Measurements from ENCODE around the gene AP1S3. TPM values are rescaled to one million over a fixed set of nuclear protein-coding genes. Genes with fewer than 3 reads are reported as not detected.
"Not testable (repeated sequence)": the region's sequence is repeated elsewhere in the genome, so short reads cannot be mapped to it uniquely, and the experiment has no call there.

The AP1S3 gene
- total RNA-seq, 2 experiments from 2014 or later: 12.9 to 13.5 TPM

- CTCF ChIA-PET: no interaction called here
- no peak for DNase-seq
- H3K27ac Mint-ChIP-seq: no peak overlapping the region
- peaks cover 6% of the 10 kb centered on the region for H3K36me3 Mint-ChIP-seq
- no peaks in the 10 kb centered on the region for H3K27me3 Mint-ChIP-seq
- H3K4me1 Mint-ChIP-seq: peaks cover 5% of the 10 kb centered on the region
- no peak overlapping the region for H3K4me3 Mint-ChIP-seq
- ATAC-seq: no peak
- H3K9me3 Mint-ChIP-seq (ENCODE audit: low read depth): no peaks in the 10 kb centered on the region
Observed at GRCh38 chr2:223784221-223784772, 53.1 kb downstream of the AP1S3 start.

GRCh38 chr2:223782629-223783028 lies 54.8 kb downstream of the AP1S3 start:
- no peak for DNase-seq
- H3K36me3 Mint-ChIP-seq: peaks cover 5% of the 10 kb centered on the region
- H3K27me3 Mint-ChIP-seq: no peaks in the 10 kb centered on the region
- CTCF ChIA-PET: no interaction called here
- ATAC-seq: no peak
- H3K9me3 Mint-ChIP-seq (ENCODE audit: low read depth): no peaks in the 10 kb centered on the region
- peaks cover 5% of the 10 kb centered on the region for H3K4me1 Mint-ChIP-seq
- H3K27ac Mint-ChIP-seq: no peak overlapping the region
- no peak overlapping the region for H3K4me3 Mint-ChIP-seq

- Mint-ChIP-seq H3K4me3 (no peak overlapping the region), H3K36me3 (peaks cover 3% of the 10 kb centered on the region), H3K27ac (no peak overlapping the region), H3K4me1 (peaks cover 2% of the 10 kb centered on the region), H3K27me3 (no peaks in the 10 kb centered on the region), H3K9me3 (ENCODE audit: low read depth) (no peaks in the 10 kb centered on the region)
- CTCF ChIA-PET: interaction anchor here (0.7 to 1.0 kb wide), 2 partner anchors 57 to 189 kb away, joined by 3 to 5 read pairs; no protein-coding TSS in a partner anchor
- ATAC-seq: no peak
- no peak for DNase-seq
Observed at GRCh38 chr2:223781560-223781959, 55.8 kb downstream of the AP1S3 start.

- CTCF ChIA-PET: interaction anchor here (0.8 to 1.5 kb wide), 4 partner anchors 20 to 182 kb away, joined by 3 read pairs; no protein-coding TSS in a partner anchor
- Mint-ChIP-seq H3K9me3 (ENCODE audit: low read depth) (no peaks in the 10 kb centered on the region), H3K27me3 (no peaks in the 10 kb centered on the region), H3K36me3 (peaks cover 7% of the 10 kb centered on the region), H3K4me1 (peaks cover 2% of the 10 kb centered on the region), H3K4me3 (no peak overlapping the region), H3K27ac (no peak overlapping the region)
- DNase-seq (peak; percentile 74), ATAC-seq (peak; percentile 86)
Observed at GRCh38 chr2:223779877-223780276, 57.5 kb downstream of the AP1S3 start.

- CTCF ChIA-PET: interaction anchor here (1.3 kb wide), 1 partner anchor 13 kb away, joined by 3 read pairs; no protein-coding TSS in a partner anchor
- Mint-ChIP-seq H3K4me3 (no peak overlapping the region), H3K4me1 (peaks cover 3% of the 10 kb centered on the region), H3K36me3 (peaks cover 14% of the 10 kb centered on the region), H3K27ac (no peak overlapping the region), H3K27me3 (no peaks in the 10 kb centered on the region), H3K9me3 (ENCODE audit: low read depth) (no peaks in the 10 kb centered on the region)
- ATAC-seq (no peak), DNase-seq (no peak)
Observed at GRCh38 chr2:223774193-223774592, 63.2 kb downstream of the AP1S3 start.

GRCh38 chr2:223772363-223772762 lies 65.0 kb downstream of the AP1S3 start:
- H3K4me3 Mint-ChIP-seq: no peak overlapping the region

GRCh38 chr2:223771475-223771874 lies 65.9 kb downstream of the AP1S3 start:
- DNase-seq (no peak), ATAC-seq (no peak)
- Mint-ChIP-seq H3K9me3 (ENCODE audit: low read depth) (peaks cover 5% of the 10 kb centered on the region), H3K27ac (no peak overlapping the region), H3K27me3 (no peaks in the 10 kb centered on the region), H3K4me1 (peaks cover 18% of the 10 kb centered on the region), H3K4me3 (no peak overlapping the region), H3K36me3 (peaks cover 25% of the 10 kb centered on the region)
- CTCF ChIA-PET: no interaction called here

More at GRCh38 chr2:223772363-223772762, 65.0 kb downstream of the AP1S3 start:
- no peak for DNase-seq
- no peaks in the 10 kb centered on the region for H3K27me3 Mint-ChIP-seq
- peaks cover 22% of the 10 kb centered on the region for H3K36me3 Mint-ChIP-seq
- no peak overlapping the region for H3K27ac Mint-ChIP-seq
- ATAC-seq: no peak
- peaks cover 2% of the 10 kb centered on the region for H3K9me3 Mint-ChIP-seq (ENCODE audit: low read depth)
- CTCF ChIA-PET: interaction anchor here (1.0 kb wide), 1 partner anchor 45 kb away, joined by 4 read pairs; no protein-coding TSS in a partner anchor
- H3K4me1 Mint-ChIP-seq: peaks cover 18% of the 10 kb centered on the region

- ATAC-seq: no peak
- H3K36me3 Mint-ChIP-seq: peaks cover 16% of the 10 kb centered on the region
- H3K27me3 Mint-ChIP-seq: no peaks in the 10 kb centered on the region
- peaks cover 5% of the 10 kb centered on the region for H3K9me3 Mint-ChIP-seq (ENCODE audit: low read depth)
- CTCF ChIA-PET: no interaction called here
- peaks cover 18% of the 10 kb centered on the region for H3K4me1 Mint-ChIP-seq
- H3K27ac Mint-ChIP-seq: peak overlapping the region; percentile 41
- no peak for DNase-seq
- H3K4me3 Mint-ChIP-seq: no peak overlapping the region
Observed at GRCh38 chr2:223768179-223768578, 69.2 kb downstream of the AP1S3 start.

- H3K27ac Mint-ChIP-seq: peak overlapping the region; percentile 8
- ATAC-seq: no peak
- no peak overlapping the region for H3K4me3 Mint-ChIP-seq
- peaks cover 16% of the 10 kb centered on the region for H3K36me3 Mint-ChIP-seq
- no peak for DNase-seq
- CTCF ChIA-PET: no interaction called here
- peaks cover 5% of the 10 kb centered on the region for H3K9me3 Mint-ChIP-seq (ENCODE audit: low read depth)
- no peaks in the 10 kb centered on the region for H3K27me3 Mint-ChIP-seq
- peaks cover 25% of the 10 kb centered on the region for H3K4me1 Mint-ChIP-seq
Observed at GRCh38 chr2:223767341-223767740, 70.0 kb downstream of the AP1S3 start.

GRCh38 chr2:223765221-223765785 lies 72.1 kb downstream of the AP1S3 start:
- H3K27me3 Mint-ChIP-seq: no peaks in the 10 kb centered on the region
- H3K36me3 Mint-ChIP-seq: peaks cover 14% of the 10 kb centered on the region
- no peak overlapping the region for H3K27ac Mint-ChIP-seq
- CTCF ChIA-PET: interaction anchor here (0.9 kb wide), 1 partner anchor 11 kb away, joined by 4 read pairs; no protein-coding TSS in a partner anchor
- peaks cover 43% of the 10 kb centered on the region for H3K4me1 Mint-ChIP-seq
- ATAC-seq (no peak), DNase-seq (no peak)
- H3K9me3 Mint-ChIP-seq (ENCODE audit: low read depth): peaks cover 5% of the 10 kb centered on the region
- no peak overlapping the region for H3K4me3 Mint-ChIP-seq

- ATAC-seq: no peak
- H3K27me3 Mint-ChIP-seq: no peaks in the 10 kb centered on the region
- no peak for DNase-seq
- H3K4me3 Mint-ChIP-seq: no peak overlapping the region
- H3K9me3 Mint-ChIP-seq (ENCODE audit: low read depth): peaks cover 5% of the 10 kb centered on the region
- no peak overlapping the region for H3K27ac Mint-ChIP-seq
- CTCF ChIA-PET: no interaction called here
- peaks cover 48% of the 10 kb centered on the region for H3K4me1 Mint-ChIP-seq
- H3K36me3 Mint-ChIP-seq: peaks cover 12% of the 10 kb centered on the region
Observed at GRCh38 chr2:223764796-223765195, 72.6 kb downstream of the AP1S3 start.

- H3K27me3 Mint-ChIP-seq: no peaks in the 10 kb centered on the region
- no peak overlapping the region for H3K4me3 Mint-ChIP-seq
- H3K9me3 Mint-ChIP-seq (ENCODE audit: low read depth): peaks cover 5% of the 10 kb centered on the region
- peaks cover 41% of the 10 kb centered on the region for H3K4me1 Mint-ChIP-seq
- no peak for ATAC-seq
- H3K27ac Mint-ChIP-seq: peak overlapping the region; percentile 67
- peaks cover 6% of the 10 kb centered on the region for H3K36me3 Mint-ChIP-seq
- no peak for DNase-seq
- CTCF ChIA-PET: interaction anchor here (1.5 to 1.6 kb wide), 2 partner anchors 10 to 35 kb away, joined by 4 to 6 read pairs; no protein-coding TSS in a partner anchor
Observed at GRCh38 chr2:223762853-223763252, 74.5 kb downstream of the AP1S3 start.

- H3K4me1 Mint-ChIP-seq: peaks cover 37% of the 10 kb centered on the region
- ATAC-seq: peak; percentile 13
- peak; percentile 45 for DNase-seq
- not testable (repeated sequence) for H3K36me3 Mint-ChIP-seq; H3K27me3 Mint-ChIP-seq; H3K9me3 Mint-ChIP-seq (ENCODE audit: low read depth)
- CTCF ChIA-PET: interaction anchor here (0.7 to 4.3 kb wide), 9 partner anchors 14 to 232 kb away, joined by 3 to 28 read pairs (median 3); partner anchors contain the start of gene WDFY1
- H3K27ac Mint-ChIP-seq: peak overlapping the region; percentile 95
- H3K4me3 Mint-ChIP-seq: peak overlapping the region; percentile 36
Observed at GRCh38 chr2:223761746-223762145, 75.6 kb downstream of the AP1S3 start.

All from activated CD8-positive, alpha-beta memory T cell treated with anti-CD3 and anti-CD28 coated beads, Interleukin-2, amount 10 ng/mL, durations not matched to agents 7 days and 5 days (primary cell).